OCI-LY1 (cell line): Measurements from ENCODE around the gene ERVMER34-1.

Experiments
- EZH2 ChIP-seq: fragments of 200-600 bp; sonication (generic), shearing (Covaris generic); IDR thresholded peaks from 2 replicates; pipeline ENCODE4 v1.8.0; 2017; ENCODE audit warnings: borderline replicate concordance, mixed run types, mild to moderate bottlenecking, antibody characterized with exemption, low read length, moderate library complexity, mixed read lengths
- TF ChIP-seq, protein P1 (sequence below): fragments of 200-600 bp; sonication (generic), shearing (Covaris generic); IDR thresholded peaks from 2 replicates; pipeline ENCODE4 v1.5.1; 2017; ENCODE audit warnings: mild to moderate bottlenecking, antibody characterized with exemption, low read length, moderate library complexity, mixed read lengths

DNA sequence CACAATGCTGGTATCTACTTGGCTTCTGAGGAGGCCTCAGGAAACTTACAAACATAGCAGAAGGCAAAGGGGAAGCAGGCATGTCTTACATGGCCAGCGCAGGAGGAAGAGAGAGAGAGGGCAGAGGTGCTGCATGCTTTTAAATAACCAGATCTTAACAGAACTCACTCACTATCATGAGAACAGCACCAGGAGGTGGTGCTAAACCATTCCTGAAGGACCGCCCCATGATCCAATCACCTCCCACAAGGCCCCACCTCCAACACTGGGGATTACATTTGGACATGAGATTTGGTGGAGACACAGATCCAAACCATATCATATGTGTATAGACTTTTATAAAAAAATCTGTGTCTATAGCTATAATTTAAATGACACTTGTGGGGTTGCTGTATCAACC, 48.6 kb upstream of the ERVMER34-1 start:
- TF ChIP-seq EZH2 = no peak
- TF ChIP-seq, protein P1, sequence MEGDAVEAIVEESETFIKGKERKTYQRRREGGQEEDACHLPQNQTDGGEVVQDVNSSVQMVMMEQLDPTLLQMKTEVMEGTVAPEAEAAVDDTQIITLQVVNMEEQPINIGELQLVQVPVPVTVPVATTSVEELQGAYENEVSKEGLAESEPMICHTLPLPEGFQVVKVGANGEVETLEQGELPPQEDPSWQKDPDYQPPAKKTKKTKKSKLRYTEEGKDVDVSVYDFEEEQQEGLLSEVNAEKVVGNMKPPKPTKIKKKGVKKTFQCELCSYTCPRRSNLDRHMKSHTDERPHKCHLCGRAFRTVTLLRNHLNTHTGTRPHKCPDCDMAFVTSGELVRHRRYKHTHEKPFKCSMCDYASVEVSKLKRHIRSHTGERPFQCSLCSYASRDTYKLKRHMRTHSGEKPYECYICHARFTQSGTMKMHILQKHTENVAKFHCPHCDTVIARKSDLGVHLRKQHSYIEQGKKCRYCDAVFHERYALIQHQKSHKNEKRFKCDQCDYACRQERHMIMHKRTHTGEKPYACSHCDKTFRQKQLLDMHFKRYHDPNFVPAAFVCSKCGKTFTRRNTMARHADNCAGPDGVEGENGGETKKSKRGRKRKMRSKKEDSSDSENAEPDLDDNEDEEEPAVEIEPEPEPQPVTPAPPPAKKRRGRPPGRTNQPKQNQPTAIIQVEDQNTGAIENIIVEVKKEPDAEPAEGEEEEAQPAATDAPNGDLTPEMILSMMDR = no peak
